PC-9 (cell line): Measurements from ENCODE around the gene SLC2A9. TPM values are rescaled to one million over a fixed set of nuclear protein-coding genes. Genes with fewer than 3 reads are reported as not detected.

Source experiments
- BruUV-seq: library from RNA; stranded (reverse); fragments of 400-500 nt; replicated peaks from 2 replicates; lab custom pipeline; 2021; lab: Mats Ljungman, UMichigan
- CTCF ChIA-PET: fragments of 300-600 bp; sonication (Branson Sonifier 250); formaldehyde crosslinking; loops from one replicate; lab custom pipeline; 2022; ENCODE audit warnings: antibody characterized with exemption; lab: Charles Lee
- POLR2A ChIA-PET: fragments of 300-600 bp; sonication (Branson Sonifier 250); formaldehyde crosslinking; loops from one replicate; lab custom pipeline; 2022; ENCODE audit warnings: antibody characterized with exemption; ENCODE audit not compliant: unreplicated experiment; lab: Charles Lee
- DNase-seq, 2 experiments: peaks; one replicate each; pipeline versions ENCODE4 v3.0.0 to v3.0.0-alpha.2; 2015 to 2022; ENCODE audit warnings: mixed read lengths in 1 of 2
- H2AFZ ChIP-seq: fragments of 200-600 bp; sonication (generic); 2 replicates; pipeline ENCODE4 v1.8.1; 2017; ENCODE audit warnings: antibody characterized with exemption
- H3F3A ChIP-seq: fragments of 200-600 bp; sonication (generic); 2 replicates; pipeline ENCODE4 v1.8.1; 2017; ENCODE audit warnings: antibody characterized with exemption, mild to moderate bottlenecking, low read depth; ENCODE audit not compliant: insufficient read depth
- H3K27ac ChIP-seq: fragments of 200-600 bp; sonication (generic); 2 replicates; pipeline ENCODE4 v1.6.1; 2016; ENCODE audit warnings: mixed run types
- H3K27me3 ChIP-seq: fragments of 200-600 bp; sonication (generic); 2 replicates; pipeline ENCODE4 v1.6.1; 2016; ENCODE audit warnings: low read depth, mixed run types; ENCODE audit not compliant: insufficient read depth
- H3K36me3 ChIP-seq: fragments of 200-600 bp; sonication (generic); 2 replicates; pipeline ENCODE4 v1.6.1; 2016; ENCODE audit warnings: low read depth, mixed run types
- H3K4me1 ChIP-seq: fragments of 200-600 bp; sonication (generic); replicated peaks from 2 replicates; pipeline ENCODE4 v1.6.1; 2016; ENCODE audit warnings: mixed run types; ENCODE audit not compliant: insufficient read depth
- H3K4me2 ChIP-seq: fragments of 200-600 bp; sonication (generic); 2 replicates; pipeline ENCODE4 v1.6.1; 2017; ENCODE audit warnings: mixed run types
- H3K4me3 ChIP-seq: fragments of 200-600 bp; sonication (generic); 2 replicates; pipeline ENCODE4 v1.6.1; 2016; ENCODE audit warnings: mixed run types
- H3K79me2 ChIP-seq: fragments of 200-600 bp; sonication (generic); 2 replicates; pipeline ENCODE4 v1.6.1; 2017; ENCODE audit warnings: low read depth, mixed run types
- H3K9me2 ChIP-seq: fragments of 200-600 bp; sonication (generic); 2 replicates; pipeline ENCODE4 v1.8.1; 2017; ENCODE audit warnings: mild to moderate bottlenecking; ENCODE audit not compliant: insufficient read depth
- H3K9me3 ChIP-seq: fragments of 200-600 bp; sonication (generic); 2 replicates; pipeline ENCODE4 v1.8.1; 2016; ENCODE audit warnings: low read depth; ENCODE audit not compliant: insufficient read depth
- H4K20me1 ChIP-seq: fragments of 200-600 bp; sonication (generic); 2 replicates; pipeline ENCODE4 v1.8.1; 2017; ENCODE audit not compliant: insufficient read depth
- CTCF ChIP-seq: fragments of 200-600 bp; sonication (generic); conservative IDR thresholded peaks from 2 replicates; pipeline ENCODE4 v1.6.1; 2017; ENCODE audit warnings: mixed run types, antibody characterized with exemption, mild to moderate bottlenecking, moderate library complexity
- EZH2 ChIP-seq: fragments of 200-600 bp; sonication (generic); IDR thresholded peaks from 2 replicates; pipeline ENCODE4 v1.8.0; 2017; ENCODE audit warnings: antibody characterized with exemption, low read depth
- intact Hi-C: fragments of 100-400 bp; cut with micrococcal nuclease; formaldehyde crosslinking; loops from one replicate; pipeline ENCODE4 v1.10.0; 2022; ENCODE audit not compliant: unreplicated experiment
- total RNA-seq: library from RNA; stranded (reverse); gene quantifications from 2 replicates; pipeline ENCODE4 v1.2.3, GENCODE V29; 2021

SLC2A9 gene
- total RNA-seq, 1 experiment from 2014 or later = 0.28 TPM

DNA sequence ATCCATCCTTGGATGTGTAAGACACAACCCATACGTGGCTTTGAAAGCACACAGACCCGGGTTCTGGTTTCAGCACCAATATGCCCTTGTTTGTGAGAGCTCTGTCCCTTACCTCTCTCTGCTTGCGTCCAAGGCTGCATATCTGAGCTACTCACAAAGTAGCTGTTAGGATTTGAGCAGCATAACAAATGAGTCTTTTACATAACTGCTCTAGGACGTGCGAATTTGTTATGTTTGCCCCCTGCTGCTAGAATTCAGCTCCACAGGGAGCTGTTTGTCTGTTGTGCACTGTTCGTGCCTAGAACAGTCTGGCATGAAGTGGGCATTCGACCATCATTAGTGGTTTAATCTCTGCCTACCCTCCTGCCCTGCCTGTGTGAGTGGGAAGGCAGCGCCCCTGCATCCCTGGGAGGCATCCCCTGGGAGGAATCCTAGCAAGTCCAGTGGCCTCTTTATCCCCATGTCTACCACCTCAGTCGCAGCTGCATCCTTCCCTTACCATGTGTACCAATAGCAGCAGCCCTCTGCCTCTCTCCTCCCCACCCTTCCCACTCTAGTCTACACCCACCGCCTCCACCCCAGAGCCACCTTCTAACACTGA, 42.1 kb downstream of the SLC2A9 start:
- no peaks in the 10 kb centered on the region for H3K4me1 ChIP-seq
- TF ChIP-seq CTCF (no peak), EZH2 (no peak)
- no peaks in the 10 kb centered on the region for H3K36me3 ChIP-seq
- no peak for DNase-seq
- intact Hi-C loops = no loop called here
- no peaks in the 10 kb centered on the region for H3K9me2 ChIP-seq
- BruUV-seq = no TSS peak
- H3K4me3 ChIP-seq = no peak overlapping the region
- H2AFZ ChIP-seq = no peak overlapping the region
- no peaks in the 10 kb centered on the region for H3K79me2 ChIP-seq
- H3K4me2 ChIP-seq = no peak overlapping the region
- no peak overlapping the region for H3K27ac ChIP-seq
- POLR2A ChIA-PET = no interaction called here
- H3F3A ChIP-seq = no peaks in the 10 kb centered on the region
- H4K20me1 ChIP-seq = no peaks in the 10 kb centered on the region
- CTCF ChIA-PET = no interaction called here
- H3K27me3 ChIP-seq = no peaks in the 10 kb centered on the region
- H3K9me3 ChIP-seq = no peaks in the 10 kb centered on the region

GRCh38 chr4:9977518-9978031, 43.7 kb downstream of the SLC2A9 start:
- DNase-seq = no peak
- CTCF ChIA-PET = no interaction called here
- TF ChIP-seq EZH2 (no peak), CTCF (no peak)

DNA sequence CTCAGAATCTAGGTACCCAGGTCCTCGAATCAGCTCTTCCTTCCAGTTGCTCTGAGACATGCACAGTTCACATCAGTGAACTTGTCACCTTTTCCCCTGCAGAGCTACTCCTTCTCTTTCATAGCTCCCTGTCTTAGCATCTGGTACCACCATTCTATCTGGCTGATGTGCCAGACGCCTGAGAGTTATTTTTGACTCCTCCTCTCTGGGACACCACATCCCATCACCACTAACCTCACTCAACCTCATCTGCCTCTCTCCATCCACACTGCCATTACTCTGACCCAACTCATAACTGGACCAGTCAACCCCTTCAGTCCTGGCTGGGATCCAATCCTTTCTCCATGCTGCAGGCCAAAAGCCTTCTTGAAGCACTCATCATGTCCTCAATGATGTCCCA, 44.5 kb downstream of the SLC2A9 start:
- POLR2A ChIA-PET = no interaction called here
- no TSS peak for BruUV-seq
- no peak overlapping the region for H3K4me3 ChIP-seq

More at GRCh38 chr4:9977518-9978031, 43.7 kb downstream of the SLC2A9 start:
- Histone ChIP-seq H3K36me3 (no peaks in the 10 kb centered on the region), H3K27ac (no peak overlapping the region), H3K4me2 (no peak overlapping the region), H3K4me1 (no peaks in the 10 kb centered on the region), H3K79me2 (no peaks in the 10 kb centered on the region), H3K9me3 (no peaks in the 10 kb centered on the region), H3K9me2 (no peaks in the 10 kb centered on the region), H3F3A (no peaks in the 10 kb centered on the region), H3K4me3 (no peak overlapping the region), H3K27me3 (no peaks in the 10 kb centered on the region), H2AFZ (no peak overlapping the region), H4K20me1 (no peaks in the 10 kb centered on the region)
- intact Hi-C loops = no loop called here
- no TSS peak for BruUV-seq
- POLR2A ChIA-PET = no interaction called here

More for the DNA sequence above, 44.5 kb downstream of the SLC2A9 start:
- no peak overlapping the region for H3K4me2 ChIP-seq
- H3K4me1 ChIP-seq = no peaks in the 10 kb centered on the region
- no peaks in the 10 kb centered on the region for H3K9me2 ChIP-seq
- no peaks in the 10 kb centered on the region for H3K79me2 ChIP-seq
- no peaks in the 10 kb centered on the region for H3K36me3 ChIP-seq
- no peak for DNase-seq
- H3F3A ChIP-seq = no peaks in the 10 kb centered on the region
- intact Hi-C loops = no loop called here
- H3K9me3 ChIP-seq = no peaks in the 10 kb centered on the region
- no peak overlapping the region for H3K27ac ChIP-seq
- CTCF ChIA-PET = no interaction called here
- no peaks in the 10 kb centered on the region for H3K27me3 ChIP-seq
- H2AFZ ChIP-seq = no peak overlapping the region
- TF ChIP-seq EZH2 (no peak), CTCF (no peak)
- no peaks in the 10 kb centered on the region for H4K20me1 ChIP-seq
